Keratinocyte (primary cell): ENCODE data around the gene STK32B. TPM values are rescaled to one million over a fixed set of nuclear protein-coding genes. Genes with fewer than 3 reads are reported as not detected.

Experiments used
- DNase-seq: peaks from one replicate; pipeline ENCODE4 v3.0.0-alpha.2; 2011; ENCODE audit warnings: low read depth, missing footprints, low spot score
- FAIRE-seq: peaks from 2 replicates; lab custom pipeline; 2011; peaks lifted over from hg19 to GRCh38; lab: Jason Lieb, UNC
- H2AFZ ChIP-seq: 2 replicates; pipeline ENCODE4 v1.6.0; 2012; ENCODE audit warnings: low read length, control low read depth, inconsistent platforms; ENCODE audit not compliant: control insufficient read depth
- H3K27ac ChIP-seq: 2 replicates; pipeline ENCODE4 v1.5.1; 2011; ENCODE audit warnings: low read length; ENCODE audit not compliant: control insufficient read depth, insufficient read depth
- H3K27me3 ChIP-seq: 3 replicates; pipeline ENCODE4 v1.6.0; 2011; ENCODE audit warnings: low read length; ENCODE audit not compliant: control insufficient read depth, insufficient read depth; ENCODE audit errors: extremely low read depth
- H3K36me3 ChIP-seq, 2 experiments: 2 replicates in 1 of 2; 3 replicates in 1 of 2; pipeline ENCODE4 v1.5.1; 2011; ENCODE audit warnings: low read length in 2 of 2, mild to moderate bottlenecking in 1 of 2; ENCODE audit not compliant: control insufficient read depth in 2 of 2, insufficient read depth in 2 of 2; ENCODE audit errors: extremely low read depth in 1 of 2
- H3K4me1 ChIP-seq: 3 replicates; pipeline ENCODE4 v1.5.1; 2011; ENCODE audit warnings: low read length; ENCODE audit not compliant: control insufficient read depth, insufficient read depth; ENCODE audit errors: extremely low read depth
- H3K4me2 ChIP-seq: 3 replicates; pipeline ENCODE4 v1.6.0; 2011; ENCODE audit warnings: low read depth, low read length; ENCODE audit not compliant: control insufficient read depth, insufficient read depth; ENCODE audit errors: extremely low read depth
- H3K4me3 ChIP-seq, 3 experiments: fragments of 200-600 bp in 1 of 3; sonication (generic) in 1 of 3; 2 replicates in 2 of 3; 3 replicates in 1 of 3; pipeline ENCODE4 v1.5.1; 2011 to 2016; ENCODE audit warnings: low read length in 3 of 3, mild to moderate bottlenecking in 3 of 3, control low read depth in 2 of 3, inconsistent platforms in 1 of 3, low read depth in 1 of 3, mixed read lengths in 1 of 3, mixed run types in 1 of 3, moderate library complexity in 1 of 3; ENCODE audit not compliant: control insufficient read depth in 2 of 3, insufficient read depth in 2 of 3; ENCODE audit errors: extremely low read depth in 1 of 3
- H3K79me2 ChIP-seq: 2 replicates; pipeline ENCODE4 v1.6.0; 2012; ENCODE audit warnings: low read length; ENCODE audit not compliant: control insufficient read depth, insufficient read depth
- H3K9ac ChIP-seq: 3 replicates; pipeline ENCODE4 v1.6.0; 2011; ENCODE audit warnings: low read length; ENCODE audit not compliant: control insufficient read depth, insufficient read depth; ENCODE audit errors: extremely low read depth
- H3K9me1 ChIP-seq: 3 replicates; pipeline ENCODE4 v1.6.0; 2011; ENCODE audit warnings: low read length; ENCODE audit not compliant: control insufficient read depth, insufficient read depth; ENCODE audit errors: extremely low read depth
- H3K9me3 ChIP-seq: 2 replicates; pipeline ENCODE4 v1.5.1; 2012; ENCODE audit warnings: low read depth, low read length; ENCODE audit not compliant: control insufficient read depth
- H4K20me1 ChIP-seq: 3 replicates; pipeline ENCODE4 v1.6.0; 2011; ENCODE audit warnings: low read length; ENCODE audit not compliant: control insufficient read depth, insufficient read depth; ENCODE audit errors: extremely low read depth
- CTCF ChIP-seq, 3 experiments: IDR thresholded peaks in 1 of 3; conservative IDR thresholded peaks in 1 of 3; optimal IDR thresholded peaks in 1 of 3; 2 replicates in 2 of 3; 3 replicates in 1 of 3; pipeline versions ENCODE3 to v1.5.1; 2011; ENCODE audit warnings: low read length in 3 of 3, mild to moderate bottlenecking in 3 of 3, moderate library complexity in 2 of 3, control low read depth in 1 of 3, inconsistent platforms in 1 of 3; ENCODE audit not compliant: insufficient read depth in 2 of 3; ENCODE audit errors: extremely low read depth in 1 of 3
- EZH2 ChIP-seq: IDR thresholded peaks from one replicate; pipeline ENCODE4 v1.6.1; 2012; ENCODE audit warnings: inconsistent platforms, mild to moderate bottlenecking, low read length, moderate library complexity
- dilution Hi-C: fragments of 300-500 bp; cut with MboI; formaldehyde crosslinking; loops from one replicate; pipeline ENCODE4 v1.7.0; 2020; ENCODE audit warnings: low sequenced_read_pairs; ENCODE audit not compliant: extremely low pct_ligation_motif_present
- polyA plus RNA-seq, 5 experiments: library from polyadenylated mRNA; depleted of rRNA in 3 of 5; stranded (reverse) in 3 of 5; stranded (forward) in 1 of 5; unstranded in 1 of 5; fragments of >200 nt; gene quantifications; 1 replicate in 1 of 5; 2 replicates in 3 of 5; 3 replicates in 1 of 5; pipeline versions ENCODE4 v1.2.1 to v1.2.3, GENCODE V29; 2011 to 2012; ENCODE audit warnings: missing spikeins in 2 of 5, low read depth in 1 of 5, low replicate concordance in 1 of 5

Gene STK32B
- polyA plus RNA-seq, 1 donor (not counting 4 experiments of a cell fraction or from before 2014, with no cell fraction given) = 3.4 TPM

- no peak for FAIRE-seq
- H3K9ac ChIP-seq = no peak overlapping the region
Observed at GRCh38 chr4:5078009-5078408, 26.7 kb downstream of the STK32B start.

GRCh38 chr4:5079581-5079980 lies 28.3 kb downstream of the STK32B start:
- TF ChIP-seq CTCF (optimal IDR thresholded peaks at IDR 0.05 in 1 of 3, IDR thresholded peaks at IDR 0.05 in 1 of 3, conservative IDR thresholded peaks at IDR 0.05 in 1 of 3; ENCODE audit: extremely low read depth in 1 of 3, insufficient read depth in 2 of 3, low read length in 3 of 3) (no peak), EZH2 (no peak)
- no peaks in the 10 kb centered on the region for H3K36me3 ChIP-seq
- no peaks in the 10 kb centered on the region for H3K79me2 ChIP-seq
- H3K9ac ChIP-seq = no peak overlapping the region
- H3K4me1 ChIP-seq = no peaks in the 10 kb centered on the region
- no peak overlapping the region for H3K27ac ChIP-seq
- dilution Hi-C loops = no loop called here
- H3K9me1 ChIP-seq = no peaks in the 10 kb centered on the region
- no peak overlapping the region for H2AFZ ChIP-seq
- no peak for FAIRE-seq
- H4K20me1 ChIP-seq = no peaks in the 10 kb centered on the region
- H3K4me2 ChIP-seq = no peak overlapping the region
- H3K4me3 ChIP-seq = no peak overlapping the region
- no peaks in the 10 kb centered on the region for H3K27me3 ChIP-seq
- H3K9me3 ChIP-seq = no peaks in the 10 kb centered on the region
- no peak for DNase-seq

More at GRCh38 chr4:5078009-5078408, 26.7 kb downstream of the STK32B start:
- Histone ChIP-seq H3K4me2 (no peak overlapping the region), H3K36me3 (no peaks in the 10 kb centered on the region), H3K4me1 (no peaks in the 10 kb centered on the region), H3K9me1 (no peaks in the 10 kb centered on the region), H3K9me3 (no peaks in the 10 kb centered on the region), H3K27me3 (no peaks in the 10 kb centered on the region), H3K4me3 (no peak overlapping the region), H3K27ac (no peak overlapping the region), H2AFZ (no peak overlapping the region), H3K79me2 (no peaks in the 10 kb centered on the region), H4K20me1 (no peaks in the 10 kb centered on the region)
- TF ChIP-seq EZH2 = no peak
- TF ChIP-seq CTCF (optimal IDR thresholded peaks at IDR 0.05 in 1 of 3, IDR thresholded peaks at IDR 0.05 in 1 of 3, conservative IDR thresholded peaks at IDR 0.05 in 1 of 3; ENCODE audit: extremely low read depth in 1 of 3, insufficient read depth in 2 of 3, low read length in 3 of 3) = no peak
- no peak for DNase-seq
- dilution Hi-C loops = no loop called here
